H9 (cell line): Measurements from ENCODE around the gene ASCC1. TPM values are rescaled to one million over a fixed set of nuclear protein-coding genes. Genes with fewer than 3 reads are reported as not detected.

Source experiments
- DNase-seq: peaks from one replicate; pipeline ENCODE4 v3.0.0-alpha.2; 2017
- H2AFZ ChIP-seq: one replicate; pipeline ENCODE4 v1.6.1; 2013; ENCODE audit warnings: mild to moderate bottlenecking, low read length, control low read depth, moderate library complexity
- H2AK5ac ChIP-seq: 2 replicates; pipeline ENCODE4 v1.6.1; 2013; ENCODE audit warnings: low read length, control low read depth, mixed read lengths; ENCODE audit not compliant: insufficient read length
- H2BK120ac ChIP-seq: one replicate; pipeline ENCODE4 v1.6.1; 2013; ENCODE audit warnings: low read depth, mild to moderate bottlenecking, low read length, control low read depth, inconsistent platforms; ENCODE audit not compliant: poor library complexity, severe bottlenecking
- H2BK12ac ChIP-seq: 2 replicates; pipeline ENCODE4 v1.6.1; 2013; ENCODE audit warnings: low read length, control low read depth, mixed read lengths, low read depth; ENCODE audit not compliant: insufficient read length
- H2BK15ac ChIP-seq: 2 replicates; pipeline ENCODE4 v1.6.1; 2013; ENCODE audit warnings: low read depth, low read length, control low read depth
- H2BK20ac ChIP-seq: one replicate; pipeline ENCODE4 v1.6.1; 2013; ENCODE audit warnings: low read depth, mild to moderate bottlenecking, low read length, control low read depth, inconsistent platforms; ENCODE audit not compliant: poor library complexity, severe bottlenecking
- H2BK5ac ChIP-seq: 2 replicates; pipeline ENCODE4 v1.6.1; 2013; ENCODE audit warnings: low read length, control low read depth, mixed read lengths; ENCODE audit not compliant: insufficient read length
- H3K14ac ChIP-seq: 2 replicates; pipeline ENCODE4 v1.6.1; 2013; ENCODE audit warnings: low read length, control low read depth; ENCODE audit not compliant: insufficient read depth
- H3K18ac ChIP-seq: 2 replicates; pipeline ENCODE4 v1.6.1; 2013; ENCODE audit warnings: low read depth, mild to moderate bottlenecking, mixed read lengths, low read length, control low read depth; ENCODE audit not compliant: insufficient read length
- H3K23ac ChIP-seq: 2 replicates; pipeline ENCODE4 v1.6.1; 2013; ENCODE audit warnings: low read length, control low read depth, mixed read lengths, low read depth; ENCODE audit not compliant: insufficient read length
- H3K23me2 ChIP-seq: 2 replicates; pipeline ENCODE4 v1.6.1; 2013; ENCODE audit warnings: low read depth, mild to moderate bottlenecking, mixed read lengths, low read length, control low read depth; ENCODE audit not compliant: insufficient read length, poor library complexity, severe bottlenecking
- H3K27ac ChIP-seq: 2 replicates; pipeline ENCODE4 v1.5.1; 2013; ENCODE audit warnings: low read length, control low read depth, mixed read lengths, low read depth; ENCODE audit not compliant: insufficient read length
- H3K27me3 ChIP-seq: 2 replicates; pipeline ENCODE4 v1.6.1; 2013; ENCODE audit warnings: low read length, control low read depth, inconsistent platforms; ENCODE audit not compliant: insufficient read depth
- H3K4ac ChIP-seq: 2 replicates; pipeline ENCODE4 v1.6.1; 2013; ENCODE audit warnings: low read depth, mild to moderate bottlenecking, control low read depth, inconsistent platforms, low read length, moderate library complexity
- H3K4me1 ChIP-seq: 2 replicates; pipeline ENCODE4 v1.6.1; 2013; ENCODE audit warnings: low read length, control low read depth, inconsistent platforms; ENCODE audit not compliant: insufficient read depth
- H3K4me2 ChIP-seq: 2 replicates; pipeline ENCODE4 v1.6.1; 2013; ENCODE audit warnings: low read length, control low read depth, mixed read lengths; ENCODE audit not compliant: insufficient read length, insufficient read depth
- H3K56ac ChIP-seq: 2 replicates; pipeline ENCODE4 v1.6.1; 2013; ENCODE audit warnings: low read depth, mild to moderate bottlenecking, mixed read lengths, low read length, control low read depth; ENCODE audit not compliant: insufficient read length
- H3K79me1 ChIP-seq: 2 replicates; pipeline ENCODE4 v1.6.1; 2013; ENCODE audit warnings: low read depth, mild to moderate bottlenecking, moderate library complexity, low read length, control low read depth, inconsistent platforms; ENCODE audit not compliant: insufficient read depth, poor library complexity, severe bottlenecking
- H3K79me2 ChIP-seq: 2 replicates; pipeline ENCODE4 v1.6.1; 2013; ENCODE audit warnings: low read length, control low read depth, inconsistent platforms; ENCODE audit not compliant: insufficient read depth
- H3K9ac ChIP-seq: 2 replicates; pipeline ENCODE4 v1.6.1; 2013; ENCODE audit warnings: low read length, control low read depth, mixed read lengths; ENCODE audit not compliant: insufficient read length; ENCODE audit errors: extremely low read depth
- H3K9me3 ChIP-seq: one replicate; pipeline ENCODE4 v1.6.1; 2013; ENCODE audit warnings: low read depth, low read length, inconsistent platforms; ENCODE audit not compliant: control insufficient read depth
- H3T11ph ChIP-seq: one replicate; pipeline ENCODE4 v1.6.1; 2013; ENCODE audit warnings: mild to moderate bottlenecking, low read length, control low read depth, inconsistent platforms
- H4K20me1 ChIP-seq: one replicate; pipeline ENCODE4 v1.6.1; 2013; ENCODE audit not compliant: control insufficient read depth, insufficient read length, insufficient read depth
- H4K5ac ChIP-seq: 2 replicates; pipeline ENCODE4 v1.6.1; 2013; ENCODE audit warnings: low read depth, mild to moderate bottlenecking, mixed read lengths, low read length, control low read depth; ENCODE audit not compliant: insufficient read length
- H4K8ac ChIP-seq: replicated peaks from 2 replicates; pipeline ENCODE4 v1.6.1; 2013; ENCODE audit warnings: low read length, control low read depth, mixed read lengths, low read depth; ENCODE audit not compliant: insufficient read length
- H4K91ac ChIP-seq: 2 replicates; pipeline ENCODE4 v1.6.1; 2013; ENCODE audit warnings: low read depth, mild to moderate bottlenecking, moderate library complexity, mixed read lengths, low read length, control low read depth; ENCODE audit not compliant: insufficient read length
- H3K27ac Mint-ChIP-seq, 3 experiments: 2 replicates in 2 of 3; 3 replicates in 1 of 3; pipeline ENCODE4 v1.8.0; 2020 to 2021; ENCODE audit warnings: mixed read lengths in 3 of 3, mild to moderate bottlenecking in 1 of 3, moderate library complexity in 1 of 3
- H3K27me3 Mint-ChIP-seq: 2 replicates; pipeline ENCODE4 v1.8.0; 2021; ENCODE audit warnings: low read depth, mild to moderate bottlenecking, moderate library complexity, mixed read lengths
- H3K36me3 Mint-ChIP-seq, 3 experiments: 2 replicates in 2 of 3; 3 replicates in 1 of 3; pipeline ENCODE4 v1.8.0; 2020 to 2021; ENCODE audit warnings: low read depth in 3 of 3, mixed read lengths in 3 of 3; ENCODE audit not compliant: insufficient read depth in 1 of 3
- H3K4me1 Mint-ChIP-seq, 2 experiments: 2 replicates each; pipeline ENCODE4 v1.8.0; 2020; ENCODE audit warnings: mixed read lengths in 2 of 2
- H3K4me3 Mint-ChIP-seq, 2 experiments: 2 replicates in 1 of 2; 3 replicates in 1 of 2; pipeline ENCODE4 v1.8.0; 2020 to 2021; ENCODE audit warnings: mild to moderate bottlenecking in 2 of 2, mixed read lengths in 2 of 2, moderate library complexity in 1 of 2
- H3K9me3 Mint-ChIP-seq, 2 experiments: 2 replicates in 1 of 2; 3 replicates in 1 of 2; pipeline ENCODE4 v1.8.0; 2020; ENCODE audit warnings: mild to moderate bottlenecking in 2 of 2, mixed read lengths in 2 of 2, moderate library complexity in 1 of 2
- WGBS: extraction: QIAGEN DNeasy Blood & Tissue Kit; methylation state at CpG from one replicate; pipeline ENCODE4 v1.1.7; 2013; ENCODE audit warnings: missing lambda C conversion rate, low lambda C conversion rate, mixed read lengths; ENCODE audit not compliant: insufficient read length; ENCODE audit errors: extremely low coverage; 5-methylcytosine and 5-hydroxymethylcytosine counted together
- total RNA-seq: library from RNA; stranded (reverse); gene quantifications from 2 replicates; pipeline ENCODE4 v1.2.1, GENCODE V29; 2021
- TF ChIP-seq, protein P1 (sequence below): fragments of 200-600 bp; sonication (generic); conservative IDR thresholded peaks from 3 replicates; pipeline ENCODE4 v1.8.0; 2021; ENCODE audit warnings: antibody characterized with exemption, mild to moderate bottlenecking

ASCC1 gene
- total RNA-seq, 1 experiment from 2014 or later: 41.2 TPM

DNA sequence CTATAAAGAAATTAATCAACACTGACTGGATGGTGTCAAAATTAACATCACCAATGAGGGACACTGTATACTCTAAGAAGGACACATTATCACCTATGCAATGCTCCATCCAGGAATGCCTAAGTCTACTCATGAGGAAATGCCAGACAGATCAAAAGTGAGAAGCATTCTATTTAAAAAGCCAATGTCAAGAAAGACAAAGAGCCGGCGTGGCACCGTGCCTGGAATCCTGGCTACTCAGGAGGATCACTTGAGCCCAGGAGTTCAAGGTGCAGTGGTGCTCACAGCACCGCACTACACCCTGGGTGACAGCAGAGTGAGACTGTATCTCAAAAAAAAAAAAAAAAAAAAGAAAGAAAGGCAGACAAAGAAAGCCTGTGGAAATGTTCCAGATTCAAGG is 45.8 kb downstream of the ASCC1 start:
- DNase-seq: no peak
- H3K4ac ChIP-seq: no peak overlapping the region
- no peak overlapping the region for H2BK12ac ChIP-seq
- no peak overlapping the region for H2AK5ac ChIP-seq
- H3K79me1 ChIP-seq: no peaks in the 10 kb centered on the region
- H3K18ac ChIP-seq: no peak overlapping the region
- H3K9me3 Mint-ChIP-seq: no peaks in the 10 kb centered on the region
- no peak overlapping the region for H3K9ac ChIP-seq
- no peaks in the 10 kb centered on the region; a peak in 1 of 4 replicates for H3K4me1 Mint-ChIP-seq
- H3K23ac ChIP-seq: no peak overlapping the region
- H3T11ph ChIP-seq: no peak overlapping the region
- H2AFZ ChIP-seq: no peak overlapping the region
- no peaks in the 10 kb centered on the region for H3K4me1 ChIP-seq
- no peak overlapping the region for H3K4me3 Mint-ChIP-seq
- H3K14ac ChIP-seq: no peak overlapping the region
- no peaks in the 10 kb centered on the region for H3K79me2 ChIP-seq
- peaks cover 0 to 9% (median 0%) of the 10 kb centered on the region in 3 experiments; a peak in 3 of 7 replicates for H3K36me3 Mint-ChIP-seq
- no peaks in the 10 kb centered on the region for H4K20me1 ChIP-seq
- H4K8ac ChIP-seq: no peak overlapping the region
- peak overlapping the region in 1 of 3 experiments; percentile 14; a peak in 2 of 7 replicates for H3K27ac Mint-ChIP-seq
- H4K5ac ChIP-seq: no peak overlapping the region
- H4K91ac ChIP-seq: no peak overlapping the region
- no peak overlapping the region for H2BK5ac ChIP-seq
- TF ChIP-seq, protein P1, sequence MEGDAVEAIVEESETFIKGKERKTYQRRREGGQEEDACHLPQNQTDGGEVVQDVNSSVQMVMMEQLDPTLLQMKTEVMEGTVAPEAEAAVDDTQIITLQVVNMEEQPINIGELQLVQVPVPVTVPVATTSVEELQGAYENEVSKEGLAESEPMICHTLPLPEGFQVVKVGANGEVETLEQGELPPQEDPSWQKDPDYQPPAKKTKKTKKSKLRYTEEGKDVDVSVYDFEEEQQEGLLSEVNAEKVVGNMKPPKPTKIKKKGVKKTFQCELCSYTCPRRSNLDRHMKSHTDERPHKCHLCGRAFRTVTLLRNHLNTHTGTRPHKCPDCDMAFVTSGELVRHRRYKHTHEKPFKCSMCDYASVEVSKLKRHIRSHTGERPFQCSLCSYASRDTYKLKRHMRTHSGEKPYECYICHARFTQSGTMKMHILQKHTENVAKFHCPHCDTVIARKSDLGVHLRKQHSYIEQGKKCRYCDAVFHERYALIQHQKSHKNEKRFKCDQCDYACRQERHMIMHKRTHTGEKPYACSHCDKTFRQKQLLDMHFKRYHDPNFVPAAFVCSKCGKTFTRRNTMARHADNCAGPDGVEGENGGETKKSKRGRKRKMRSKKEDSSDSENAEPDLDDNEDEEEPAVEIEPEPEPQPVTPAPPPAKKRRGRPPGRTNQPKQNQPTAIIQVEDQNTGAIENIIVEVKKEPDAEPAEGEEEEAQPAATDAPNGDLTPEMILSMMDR: no peak
- H3K4me2 ChIP-seq: no peak overlapping the region
- no peaks in the 10 kb centered on the region for H3K27me3 ChIP-seq
- H2BK15ac ChIP-seq: no peak overlapping the region
- no peak overlapping the region for H2BK20ac ChIP-seq
- no peak overlapping the region for H3K56ac ChIP-seq
- H3K27ac ChIP-seq: no peak overlapping the region
- no peaks in the 10 kb centered on the region for H3K9me3 ChIP-seq
- H2BK120ac ChIP-seq: no peak overlapping the region
- no peaks in the 10 kb centered on the region for H3K27me3 Mint-ChIP-seq
- no CpG with 5 or more reads among the region's 4 CpGs for WGBS
- H3K23me2 ChIP-seq: no peaks in the 10 kb centered on the region
